Thyroid gland (tissue), 4 donors: ENCODE results near the gene RMI2.

Source experiments
- POLR2A ChIP-seq, 2 donors: fragments of 450-650 bp; IDR thresholded peaks; one replicate each; pipeline ENCODE4 v1.6.1; 2017; ENCODE audit warnings: antibody characterized with exemption in 2 of 2, mild to moderate bottlenecking in 2 of 2, moderate library complexity in 1 of 2
- TF ChIP-seq, protein P1 (sequence below), 6 experiments: fragments of 200-600 bp in 3 of 6; fragments of 450-650 bp in 3 of 6; sonication (generic) in 3 of 6; IDR thresholded peaks; one replicate each; pipeline ENCODE4 v1.5.1; 2016 to 2019; ENCODE audit warnings: antibody characterized with exemption in 6 of 6, mild to moderate bottlenecking in 2 of 6, inconsistent platforms in 1 of 6, moderate library complexity in 1 of 6

DNA sequence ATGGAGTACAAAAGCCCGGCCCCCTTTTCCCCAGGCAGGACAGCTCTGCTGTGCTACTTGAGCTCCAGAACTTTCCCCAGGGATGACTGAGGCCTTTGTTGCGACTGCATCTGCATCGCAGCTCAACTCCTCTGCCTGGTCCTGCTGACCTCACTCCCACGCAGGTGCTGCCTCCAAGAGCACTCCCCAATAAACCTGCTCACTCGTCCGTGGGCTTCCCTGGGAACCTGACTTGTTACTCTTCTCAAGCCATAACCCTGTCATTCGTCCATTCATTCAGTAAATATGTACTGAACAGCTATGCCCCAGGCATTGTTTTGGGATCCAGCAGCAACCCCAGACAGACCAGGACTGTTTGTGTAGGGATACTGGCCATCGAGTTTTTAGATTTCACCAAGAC lies 11.6 kb upstream of the RMI2 start:
- TF ChIP-seq, protein P1, sequence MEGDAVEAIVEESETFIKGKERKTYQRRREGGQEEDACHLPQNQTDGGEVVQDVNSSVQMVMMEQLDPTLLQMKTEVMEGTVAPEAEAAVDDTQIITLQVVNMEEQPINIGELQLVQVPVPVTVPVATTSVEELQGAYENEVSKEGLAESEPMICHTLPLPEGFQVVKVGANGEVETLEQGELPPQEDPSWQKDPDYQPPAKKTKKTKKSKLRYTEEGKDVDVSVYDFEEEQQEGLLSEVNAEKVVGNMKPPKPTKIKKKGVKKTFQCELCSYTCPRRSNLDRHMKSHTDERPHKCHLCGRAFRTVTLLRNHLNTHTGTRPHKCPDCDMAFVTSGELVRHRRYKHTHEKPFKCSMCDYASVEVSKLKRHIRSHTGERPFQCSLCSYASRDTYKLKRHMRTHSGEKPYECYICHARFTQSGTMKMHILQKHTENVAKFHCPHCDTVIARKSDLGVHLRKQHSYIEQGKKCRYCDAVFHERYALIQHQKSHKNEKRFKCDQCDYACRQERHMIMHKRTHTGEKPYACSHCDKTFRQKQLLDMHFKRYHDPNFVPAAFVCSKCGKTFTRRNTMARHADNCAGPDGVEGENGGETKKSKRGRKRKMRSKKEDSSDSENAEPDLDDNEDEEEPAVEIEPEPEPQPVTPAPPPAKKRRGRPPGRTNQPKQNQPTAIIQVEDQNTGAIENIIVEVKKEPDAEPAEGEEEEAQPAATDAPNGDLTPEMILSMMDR (IDR thresholded peaks at IDR 0.05): no peak
- TF ChIP-seq POLR2A (IDR thresholded peaks at IDR 0.05): no peak
